SIG-M5 (cell line): ENCODE results near the gene GPR18.
"Not testable (repeated sequence)": the region's sequence is repeated elsewhere in the genome, so short reads cannot be mapped to it uniquely, and the experiment has no call there.

Experiments
- DNase-seq: peaks from one replicate; lab custom pipeline; 2025; lab: John Stamatoyannopoulos, UW

Gene GPR18

DNA sequence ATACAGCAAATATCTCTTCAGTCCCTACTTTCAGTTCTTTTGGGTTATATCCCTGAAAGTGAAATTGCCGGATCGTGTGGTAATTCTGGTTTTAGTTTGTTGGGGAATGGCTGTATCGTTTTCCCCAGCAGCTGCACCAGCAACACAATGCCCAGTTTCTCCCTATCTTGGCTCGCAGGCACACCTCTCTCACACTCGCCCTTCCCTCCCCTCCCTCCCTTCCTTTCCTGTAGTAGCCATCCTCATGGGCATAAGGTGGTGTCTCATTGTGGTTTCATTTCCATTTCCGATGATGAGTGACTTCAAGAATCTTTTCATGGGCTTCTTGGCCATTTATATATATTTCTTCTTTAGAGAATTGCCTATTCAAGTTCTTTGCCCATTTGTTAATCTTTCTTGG, 8.6 kb upstream of the GPR18 start:
- DNase-seq: no peak

DNA sequence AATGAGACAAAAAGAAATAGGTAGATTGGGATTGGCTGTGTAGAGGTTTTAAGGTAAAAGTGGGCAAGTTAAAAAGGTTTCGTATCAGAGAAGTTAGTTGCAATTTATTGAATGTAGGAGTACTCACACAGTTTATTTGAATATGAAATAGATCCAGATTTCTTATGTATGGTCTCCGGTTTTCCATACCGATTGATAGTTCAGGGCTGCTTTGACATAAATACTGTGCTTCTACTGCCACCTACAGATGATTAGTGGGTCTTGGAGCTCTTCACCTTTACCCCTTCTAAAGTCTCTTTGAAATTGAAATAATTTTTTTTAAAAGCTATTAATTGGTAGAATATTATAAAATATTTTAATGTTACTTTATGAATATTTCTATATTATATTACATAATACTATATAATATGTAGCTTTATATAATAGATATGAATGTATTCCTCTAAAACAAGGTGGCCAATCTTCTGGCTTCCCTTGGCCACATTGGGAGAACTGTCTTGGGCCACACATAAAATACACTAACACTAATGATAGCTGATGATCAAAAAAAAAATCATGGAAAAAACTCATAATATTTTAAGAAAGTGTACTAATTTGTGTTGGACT, 7.7 kb upstream of the GPR18 start:
- DNase-seq: no peak

DNA sequence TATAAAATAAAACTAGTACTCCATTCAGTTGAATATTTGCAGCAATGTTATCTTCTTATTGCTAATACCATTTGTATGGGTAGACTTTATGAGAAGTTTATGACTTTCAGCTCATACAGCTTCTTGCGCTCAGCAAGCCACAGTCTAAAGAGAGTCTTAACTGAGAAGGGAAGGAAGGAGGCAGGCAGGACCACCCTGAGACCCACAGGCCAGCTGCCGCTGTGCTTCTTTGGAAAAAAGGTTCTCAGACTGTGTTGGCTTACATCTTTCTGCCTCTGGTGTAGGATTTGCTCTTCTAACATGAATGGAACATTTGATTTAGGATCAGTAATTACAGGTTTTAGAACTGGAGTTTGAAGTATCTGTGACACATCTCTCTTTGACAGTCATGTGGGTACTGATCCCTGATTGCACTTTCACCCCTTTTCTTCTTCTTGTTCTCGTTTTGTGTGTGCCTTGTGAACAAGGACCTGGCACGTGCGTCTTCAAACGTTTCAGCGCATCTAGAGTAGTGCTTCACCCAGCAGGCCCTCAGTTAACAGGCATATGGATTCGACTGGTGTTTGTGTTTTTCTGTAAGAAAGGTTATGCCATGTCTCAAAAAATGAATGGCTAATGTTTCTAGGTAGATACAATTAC, 7.1 kb upstream of the GPR18 start:
- DNase-seq: no peak

DNA sequence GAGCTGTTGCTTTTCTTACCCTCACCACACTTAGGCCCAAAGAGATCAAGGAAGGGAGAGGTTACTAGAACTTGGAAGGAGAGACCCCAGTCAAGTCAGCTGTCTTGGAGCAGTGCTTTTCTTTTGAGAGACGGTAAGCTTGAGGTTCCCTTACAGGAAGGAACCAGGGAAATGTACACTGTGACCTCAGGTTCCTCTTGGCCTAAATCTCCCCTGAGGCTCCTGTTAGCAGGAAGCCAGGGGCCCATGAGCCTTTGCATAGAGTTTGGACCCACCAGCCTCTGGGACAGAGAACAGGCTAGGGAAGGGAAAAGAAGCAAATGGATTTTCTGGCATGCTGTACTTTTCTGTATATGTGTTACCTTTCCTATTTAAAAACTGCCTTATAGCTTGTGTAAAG, 5.9 kb upstream of the GPR18 start:
- DNase-seq: no peak

DNA sequence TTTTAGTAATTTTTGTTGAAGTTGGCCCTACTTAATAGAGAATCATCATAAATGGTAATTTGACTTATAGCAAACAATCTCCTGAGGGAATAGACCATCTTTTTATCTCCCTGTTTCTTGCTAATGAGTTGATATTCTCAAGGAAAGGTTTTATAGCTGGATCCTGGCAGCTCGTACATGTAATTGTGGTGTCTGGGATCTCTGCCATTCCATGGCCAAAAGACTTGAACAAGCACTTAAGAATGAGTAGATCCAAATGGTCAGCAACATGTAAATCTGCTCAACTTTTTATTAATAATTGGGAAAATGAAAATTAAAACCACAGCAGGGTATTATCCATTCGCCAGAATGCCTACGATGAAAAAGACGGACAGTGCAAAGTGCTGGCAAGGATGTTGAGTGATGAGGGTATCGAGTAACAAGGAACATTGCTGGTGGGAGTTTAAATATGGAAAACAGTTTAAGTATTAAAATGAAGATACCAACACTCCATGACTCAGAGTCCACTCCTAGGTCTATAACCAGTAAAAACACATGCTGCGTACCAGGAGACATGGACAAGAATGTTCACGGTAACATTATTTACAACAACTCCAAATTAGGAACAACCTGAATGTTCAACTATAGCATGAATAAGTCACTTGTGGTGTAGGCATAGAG, 5.1 kb upstream of the GPR18 start:
- no peak for DNase-seq

DNA sequence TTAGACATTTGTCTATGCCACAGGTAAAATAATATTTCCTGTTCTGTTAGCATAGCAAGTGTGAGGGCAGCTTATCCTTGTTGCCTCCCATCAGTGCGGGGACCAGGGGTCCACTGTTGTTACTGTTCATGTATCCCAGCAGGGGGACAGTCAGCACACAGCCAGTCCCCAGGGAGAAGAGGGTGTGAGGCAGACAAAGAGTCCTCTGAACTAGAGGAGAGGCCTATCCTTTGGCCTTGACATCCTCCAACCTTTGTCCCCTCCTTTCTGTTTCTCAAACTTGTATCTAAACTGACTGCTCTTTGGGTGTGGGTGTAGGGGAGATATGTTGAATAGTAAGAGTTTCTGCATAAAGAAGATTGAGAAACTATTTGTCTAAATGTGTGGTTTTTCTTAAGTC, 2.9 kb upstream of the GPR18 start:
- no peak for DNase-seq

DNA sequence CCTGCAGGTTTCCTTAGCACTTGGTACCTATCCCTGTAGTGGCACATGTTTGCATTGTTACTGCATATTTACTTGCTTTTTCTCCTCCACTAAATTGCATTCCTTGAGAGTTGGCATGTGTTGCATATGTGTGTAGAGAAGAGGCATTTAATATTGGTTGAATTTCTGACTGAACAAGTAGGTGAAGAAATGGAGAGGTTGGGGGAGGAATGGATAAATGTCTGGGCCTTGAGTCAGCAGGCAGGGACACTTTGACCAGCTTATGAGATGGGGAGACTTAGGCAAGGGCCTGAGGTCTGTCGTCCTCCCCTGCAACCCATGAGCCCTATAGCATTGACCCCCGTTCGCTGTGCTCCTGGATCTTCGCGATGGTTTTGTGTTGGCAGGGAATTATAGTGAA, 2.0 kb upstream of the GPR18 start:
- no peak for DNase-seq

DNA sequence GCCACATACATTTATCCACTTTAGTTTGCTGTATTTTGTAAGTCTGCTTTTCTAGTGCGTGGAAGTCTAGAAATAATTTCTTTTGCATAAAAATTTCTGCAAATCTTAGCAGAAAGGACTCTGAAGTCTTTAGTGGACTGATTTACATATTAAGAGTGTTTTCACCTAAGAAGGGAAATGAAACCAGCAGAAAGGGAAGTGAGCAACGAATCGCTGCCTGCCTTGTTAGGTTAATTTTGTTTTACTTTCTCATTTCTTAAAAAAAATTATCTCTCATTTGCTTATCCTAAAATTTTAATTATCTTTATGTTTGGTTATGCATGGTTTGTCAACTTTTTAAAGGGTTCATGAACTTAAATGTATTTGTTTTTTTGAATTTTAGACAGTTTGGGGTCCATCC, 767 bp upstream of the GPR18 start:
- peak; percentile 79 for DNase-seq

DNA sequence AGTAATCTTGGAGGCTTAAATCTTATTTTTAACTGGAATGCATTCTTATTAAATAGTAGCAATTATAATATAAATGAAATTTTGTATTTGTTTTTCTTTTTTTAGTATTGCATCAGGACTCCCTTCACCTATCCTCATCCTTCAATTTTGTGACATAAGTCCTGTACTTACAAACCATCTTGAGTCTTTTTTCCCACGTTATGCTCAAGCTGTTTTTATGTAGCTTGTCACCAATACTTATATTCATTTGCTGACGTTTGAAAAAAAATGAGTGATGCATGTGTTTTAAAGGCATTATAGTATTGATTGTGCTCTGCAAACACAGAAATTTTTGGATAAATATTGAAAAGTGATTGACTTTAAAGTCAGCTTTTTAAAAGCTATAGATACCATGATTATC, 888 bp downstream of the GPR18 start:
- DNase-seq: peak; percentile 27

DNA sequence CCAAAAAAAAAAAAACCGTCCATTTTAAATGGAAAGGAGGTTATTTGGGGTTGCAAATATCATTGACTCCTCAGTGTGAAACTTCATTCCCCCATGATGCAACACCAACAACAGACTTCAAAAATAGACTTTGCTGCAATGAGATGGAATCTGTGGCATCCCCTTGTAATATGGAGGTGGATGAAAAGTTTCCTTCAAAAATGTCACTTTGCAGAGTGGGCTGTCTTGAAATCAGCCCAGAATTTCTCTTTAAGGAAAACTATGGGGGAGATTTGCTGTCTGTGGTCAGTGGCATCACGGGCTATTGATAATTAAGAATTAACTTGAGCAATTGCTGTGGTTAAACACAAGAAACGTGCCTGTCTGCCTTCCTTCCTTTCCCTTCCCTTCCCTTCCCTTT, 1.5 kb downstream of the GPR18 start:
- DNase-seq: peak; percentile 61

DNA sequence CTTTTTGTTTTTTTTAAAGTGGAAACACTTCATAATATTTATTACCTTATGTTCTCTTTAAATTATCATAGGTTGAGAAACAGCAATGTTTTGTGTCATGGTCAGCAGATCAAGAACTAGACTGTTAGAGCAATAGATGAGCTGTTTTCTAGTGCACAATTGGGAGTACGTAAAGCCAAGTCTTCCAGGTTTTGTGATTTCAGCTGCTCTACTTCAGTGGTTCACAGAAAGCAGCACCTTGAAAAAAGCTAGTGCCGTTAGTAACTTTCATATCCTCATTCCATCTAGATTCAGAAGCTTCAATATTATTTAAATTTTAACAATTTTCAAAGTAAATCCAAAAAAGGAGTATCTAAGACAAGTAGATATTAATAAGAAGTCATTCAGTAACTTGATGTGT, 1.9 kb downstream of the GPR18 start:
- DNase-seq: no peak

DNA sequence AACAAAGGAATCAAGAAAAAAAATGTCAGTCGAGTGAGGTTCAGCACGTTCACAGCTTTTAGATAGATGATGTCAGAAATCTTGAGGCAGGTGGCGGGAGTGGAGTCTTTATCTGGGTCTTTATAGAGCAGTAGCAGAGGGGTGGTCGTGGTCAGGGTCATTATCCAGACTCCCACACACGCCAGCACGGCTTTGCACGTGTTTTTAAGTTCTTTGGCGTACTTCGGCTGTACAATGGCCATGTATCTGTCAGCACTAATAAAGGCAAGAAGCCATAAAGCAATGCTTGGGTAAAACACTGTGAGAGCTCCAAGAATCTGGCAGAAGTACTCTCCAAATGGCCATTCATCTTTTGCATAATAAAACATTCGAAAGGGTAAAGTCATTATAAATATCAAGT, 2.9 kb downstream of the GPR18 start:
- DNase-seq: no peak

DNA sequence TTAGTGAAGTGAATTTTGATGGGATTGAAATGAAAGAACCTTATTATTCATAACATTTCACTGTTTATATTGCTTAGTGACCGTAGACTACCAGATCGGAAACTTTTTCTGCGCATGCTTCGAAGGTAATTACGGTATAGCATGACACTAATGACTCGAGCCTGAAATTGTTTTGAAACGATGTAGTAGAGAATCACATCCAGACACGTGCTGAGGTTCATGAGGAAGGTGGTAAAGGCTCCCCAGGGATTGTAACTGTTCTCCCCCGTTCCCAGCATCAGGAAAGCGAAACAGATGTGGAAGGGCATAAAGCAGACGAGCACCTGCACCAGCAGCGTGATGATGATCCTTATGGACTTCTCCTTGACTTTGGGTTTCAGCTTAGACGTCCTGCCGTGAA, 3.3 kb downstream of the GPR18 start:
- DNase-seq: no peak

DNA sequence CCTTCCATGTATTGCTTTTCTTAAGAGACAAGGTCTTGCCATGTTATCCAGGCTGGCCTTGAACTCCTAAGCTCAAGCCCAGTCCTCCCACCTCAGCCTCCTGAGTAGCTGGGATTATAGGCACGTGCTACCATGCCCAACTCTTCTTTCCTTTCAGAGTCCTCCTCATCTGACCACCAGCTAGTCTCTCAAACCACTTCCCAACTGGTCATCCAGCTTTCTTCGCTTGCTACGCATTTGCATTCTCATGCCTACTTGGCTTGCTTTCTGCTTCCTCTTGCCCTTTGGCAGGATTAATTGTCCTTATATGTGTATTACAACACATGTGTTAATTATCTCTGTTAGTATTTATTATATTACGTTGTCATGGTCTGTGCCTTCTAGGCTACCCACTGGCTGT, 6.3 kb downstream of the GPR18 start:
- no peak for DNase-seq

DNA sequence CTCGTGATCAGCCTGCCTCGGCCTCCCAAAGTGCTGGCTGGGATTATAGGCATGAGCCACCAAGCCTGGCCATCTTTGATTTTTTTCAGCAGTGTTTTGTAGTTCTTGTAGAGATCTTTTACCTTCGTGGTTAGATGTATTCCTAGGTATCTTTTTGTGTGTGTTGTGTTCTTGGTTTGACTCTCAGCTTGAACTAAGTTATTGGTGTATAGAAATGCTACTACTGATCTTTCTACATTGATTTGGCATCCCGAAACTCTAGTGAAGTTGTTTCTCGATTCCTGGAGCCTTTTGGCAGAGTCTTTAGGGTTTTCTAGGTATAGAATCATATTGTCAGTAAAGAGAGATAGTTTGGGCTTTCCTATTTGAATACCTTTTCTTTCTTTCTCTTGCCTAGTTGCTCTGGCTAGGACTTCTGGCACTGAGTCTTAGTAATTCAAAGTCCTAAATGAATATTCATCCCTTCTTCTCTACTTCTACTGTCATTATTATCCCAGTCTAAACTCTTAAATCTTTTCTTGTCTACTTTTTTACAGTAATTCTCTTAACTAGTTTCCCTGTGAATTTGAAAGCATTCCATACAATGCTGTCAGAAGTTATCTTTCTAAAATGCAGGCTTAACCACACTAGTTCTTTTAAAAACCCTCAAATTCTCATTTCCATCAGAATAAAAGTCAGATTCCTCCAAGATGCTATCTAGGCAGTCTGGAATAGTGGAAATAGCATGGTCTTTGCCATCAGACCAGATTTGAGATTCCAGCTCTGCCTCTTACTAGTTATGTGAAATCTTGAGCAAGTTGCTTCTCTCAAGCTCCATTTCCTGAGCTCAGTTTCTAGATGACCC, 7.0 kb downstream of the GPR18 start:
- no peak for DNase-seq

DNA sequence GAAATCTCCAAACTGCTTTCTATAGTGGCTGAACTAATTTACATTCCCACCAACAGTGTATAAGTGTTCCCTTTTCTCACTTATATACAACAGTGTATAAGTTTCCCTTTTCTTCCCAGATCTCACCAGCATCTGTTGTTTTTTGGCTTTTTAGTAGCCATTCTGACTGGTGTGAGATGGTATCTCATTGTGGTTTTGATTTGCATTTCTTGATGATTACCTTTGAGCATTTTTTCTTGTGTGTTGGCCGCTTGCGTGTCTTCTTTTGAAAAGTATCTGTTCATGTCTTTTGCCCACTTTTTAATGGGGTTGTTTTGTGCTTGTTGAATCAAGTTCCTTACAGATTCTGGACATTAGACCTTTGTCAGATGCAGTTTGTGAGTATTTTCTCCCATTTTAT, 8.6 kb downstream of the GPR18 start:
- DNase-seq: not testable (repeated sequence)

DNA sequence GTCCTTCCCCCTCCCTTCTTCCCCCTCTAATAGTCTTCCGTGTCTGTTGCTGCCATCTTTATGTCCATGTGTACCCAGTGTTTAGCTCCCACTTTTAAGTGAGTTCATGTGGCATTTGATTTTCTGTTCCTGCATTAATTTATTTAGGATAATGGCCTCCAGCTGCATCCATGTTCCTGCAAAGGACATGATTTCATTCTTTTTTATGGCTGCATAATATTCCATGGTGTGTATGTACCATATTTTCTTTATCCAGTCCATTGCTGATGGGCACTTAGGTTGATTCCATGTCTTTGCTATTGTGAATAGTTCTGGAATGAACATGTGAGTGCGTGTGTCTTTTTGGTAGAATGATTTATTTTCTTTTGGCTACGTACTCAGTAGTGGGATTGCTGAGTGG, 9.0 kb downstream of the GPR18 start:
- not testable (repeated sequence) for DNase-seq

DNA sequence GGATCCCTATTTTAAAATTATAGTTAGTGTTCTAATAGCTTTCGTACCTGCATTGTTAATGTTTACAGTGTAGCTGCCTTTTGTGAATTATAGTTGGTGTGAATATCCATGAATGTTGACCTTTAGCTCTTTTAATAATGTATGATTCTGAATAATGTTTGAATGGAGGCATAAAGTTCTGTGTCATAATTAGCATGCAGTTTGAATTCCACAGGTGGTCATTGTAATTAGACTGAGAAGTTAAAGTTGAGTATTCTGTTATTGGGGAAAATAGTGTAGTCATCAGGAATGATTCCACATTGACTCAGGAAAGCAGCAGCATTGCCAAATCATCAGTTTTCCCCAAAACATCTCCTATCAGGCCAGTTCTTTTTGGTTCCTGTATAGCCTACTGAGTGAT, 12.1 kb downstream of the GPR18 start:
- no peak for DNase-seq

DNA sequence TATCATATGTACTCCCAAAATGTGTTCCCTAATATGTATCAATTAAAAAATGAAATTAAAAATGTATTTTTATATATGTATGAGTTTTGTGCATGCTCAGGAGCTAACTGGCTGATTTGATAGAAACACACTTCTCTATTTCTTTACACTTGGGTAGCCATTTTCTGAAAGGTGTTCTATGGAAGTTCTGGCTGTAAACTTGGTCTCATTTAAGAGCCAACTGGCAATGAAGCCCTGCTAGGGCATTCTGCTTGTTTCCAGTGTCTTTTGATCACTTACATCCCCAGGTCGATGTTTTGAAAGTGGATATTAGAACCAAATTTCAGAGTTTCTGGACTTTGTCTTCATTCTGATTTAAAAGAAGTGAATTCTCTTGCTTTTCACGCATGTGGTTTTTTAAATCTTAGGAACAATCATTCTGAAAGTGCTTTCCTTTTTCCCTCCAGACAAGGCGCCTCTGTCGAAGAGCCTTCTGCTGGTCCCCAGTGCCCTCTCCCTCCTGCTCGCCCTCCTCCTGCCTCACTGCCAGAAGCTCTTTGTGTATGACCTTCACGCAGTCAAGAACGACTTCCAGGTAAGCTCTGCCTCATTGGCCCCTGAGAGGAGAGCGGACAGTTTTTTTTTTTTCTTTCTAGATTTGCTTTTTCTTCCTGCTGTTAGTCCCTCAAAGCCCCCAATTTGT, 20.1 kb downstream of the GPR18 start:
- no peak for DNase-seq

DNA sequence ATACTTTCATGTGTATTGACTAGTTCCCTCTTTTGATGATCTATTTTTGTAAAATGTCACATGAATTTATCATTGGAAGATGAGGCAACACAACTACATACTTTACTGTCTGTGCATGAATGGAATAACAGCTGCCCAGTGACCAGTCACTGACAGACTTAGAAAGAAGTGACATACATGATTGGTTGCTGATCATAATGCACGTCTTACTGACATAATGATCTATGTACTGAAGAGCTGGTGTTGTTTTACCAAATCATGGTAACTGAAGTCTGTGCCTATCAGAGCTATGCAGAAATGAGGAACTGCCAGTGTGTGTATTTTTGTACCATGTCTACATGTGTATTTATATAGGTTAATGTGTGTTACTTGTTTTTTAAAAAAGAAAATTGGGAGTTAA, 26.5 kb downstream of the GPR18 start:
- DNase-seq: peak; percentile 94

DNA sequence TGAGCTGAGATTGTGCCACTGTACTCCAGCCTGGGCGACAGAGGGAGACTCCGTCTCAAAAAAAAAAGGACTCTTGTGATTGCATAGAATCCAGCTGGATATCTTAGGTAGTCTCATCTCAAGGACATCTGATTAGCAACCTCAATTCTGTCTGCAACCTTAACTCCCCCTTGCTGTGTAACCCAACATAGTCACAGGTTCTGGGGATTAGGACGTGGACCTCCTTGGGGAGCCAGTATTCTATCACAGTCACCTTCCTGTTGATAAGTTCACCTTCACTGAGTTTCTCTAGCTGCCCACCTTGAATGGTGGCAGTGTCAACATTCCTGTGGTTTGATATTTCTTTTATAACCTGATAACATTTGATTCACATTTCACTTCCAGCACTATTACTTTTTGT, 27.2 kb downstream of the GPR18 start:
- no peak for DNase-seq

DNA sequence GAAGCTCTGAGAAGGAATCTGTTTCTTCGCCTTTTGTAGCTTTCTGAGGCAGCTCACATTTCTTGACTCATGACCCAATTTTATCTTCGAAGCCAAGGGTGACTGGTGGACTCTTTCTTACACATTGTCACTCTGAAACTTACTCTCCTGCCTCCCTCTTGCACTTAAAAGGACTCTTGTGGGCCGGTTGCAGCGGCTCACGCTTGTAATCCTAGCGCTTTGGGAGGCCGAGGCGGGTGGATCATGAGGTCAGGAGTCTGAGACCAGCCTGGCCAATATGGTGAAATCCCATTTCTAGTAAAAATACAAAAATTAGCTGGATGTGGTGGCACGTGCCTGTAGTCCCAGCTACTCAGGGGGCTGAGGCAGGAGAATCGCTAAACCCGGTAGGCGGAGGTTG, 27.6 kb downstream of the GPR18 start:
- not testable (repeated sequence) for DNase-seq
